ENCODE results near the gene HOXB3.

The HOXB3 gene

DNA sequence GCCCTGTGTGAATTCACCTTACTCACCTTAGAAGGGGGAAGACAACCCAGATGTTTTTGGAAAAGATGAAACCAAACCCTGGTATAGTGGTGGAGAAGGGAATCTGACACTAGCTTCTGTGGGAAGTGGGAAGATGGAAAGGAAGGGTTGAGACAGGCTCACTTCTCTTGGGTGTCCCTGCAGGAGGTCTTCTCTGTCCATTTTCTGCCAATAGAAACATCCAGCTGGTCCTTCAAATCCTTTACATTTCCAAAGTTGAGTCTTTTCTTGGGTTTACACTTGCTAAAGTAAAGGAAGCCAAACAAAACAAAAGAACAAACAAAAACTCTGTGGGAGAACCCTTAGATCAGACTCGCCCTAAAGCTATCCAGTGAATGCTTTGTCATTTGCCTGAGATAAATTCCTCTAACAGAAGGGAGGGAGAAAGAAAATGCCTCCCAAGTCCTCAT lies 69.4 kb downstream of the HOXB3 start:
- no peaks in the 10 kb centered on the region for H3K4me1 ChIP-seq (ENCODE audit: insufficient read depth, poor library complexity, severe bottlenecking)
- H3K36me3 ChIP-seq (ENCODE audit: low read depth): no peaks in the 10 kb centered on the region
- no peak for ATAC-seq (ENCODE audit: low read depth)
- H3K27me3 ChIP-seq (ENCODE audit: insufficient read depth, poor library complexity, severe bottlenecking): peaks cover 6% of the 10 kb centered on the region
- no peaks in the 10 kb centered on the region for H3K9me3 ChIP-seq (ENCODE audit: severe bottlenecking)
- TF ChIP-seq CTCF (IDR thresholded peaks at IDR 0.05; ENCODE audit: poor library complexity, severe bottlenecking): no peak
- H3K4me3 ChIP-seq (ENCODE audit: severe bottlenecking): no peak overlapping the region
- no peak for DNase-seq (ENCODE audit: low spot score)
- no peak overlapping the region for H3K27ac ChIP-seq (ENCODE audit: poor library complexity, severe bottlenecking)

DNA sequence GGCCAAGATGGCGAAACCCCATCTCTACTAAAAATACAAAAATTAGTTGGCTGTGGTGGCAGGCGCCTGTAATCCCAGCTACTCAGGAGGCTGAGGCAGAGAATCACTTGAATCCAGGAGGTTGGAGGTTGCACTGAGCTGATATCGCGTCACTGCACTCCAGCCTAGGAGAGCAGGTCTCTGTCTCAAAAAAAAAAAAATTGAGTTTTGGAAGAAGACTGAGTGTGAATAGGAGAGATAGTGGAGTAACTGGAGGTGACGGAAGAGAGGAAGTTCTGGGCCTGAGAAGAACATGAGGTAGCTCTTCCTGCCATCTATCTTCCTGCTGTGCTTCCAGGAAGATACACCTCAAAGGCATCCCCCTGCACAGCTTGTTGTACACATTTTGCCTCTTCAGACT lies 70.6 kb downstream of the HOXB3 start:
- ATAC-seq (ENCODE audit: low read depth) (no peak), DNase-seq (ENCODE audit: low spot score) (no peak)
- Histone ChIP-seq H3K27ac (ENCODE audit: poor library complexity, severe bottlenecking) (no peak overlapping the region), H3K4me1 (ENCODE audit: insufficient read depth, poor library complexity, severe bottlenecking) (no peaks in the 10 kb centered on the region), H3K36me3 (ENCODE audit: low read depth) (no peaks in the 10 kb centered on the region), H3K27me3 (ENCODE audit: insufficient read depth, poor library complexity, severe bottlenecking) (peaks cover 6% of the 10 kb centered on the region), H3K4me3 (ENCODE audit: severe bottlenecking) (no peak overlapping the region), H3K9me3 (ENCODE audit: severe bottlenecking) (no peaks in the 10 kb centered on the region)
- TF ChIP-seq CTCF (IDR thresholded peaks at IDR 0.05; ENCODE audit: poor library complexity, severe bottlenecking): no peak

DNA sequence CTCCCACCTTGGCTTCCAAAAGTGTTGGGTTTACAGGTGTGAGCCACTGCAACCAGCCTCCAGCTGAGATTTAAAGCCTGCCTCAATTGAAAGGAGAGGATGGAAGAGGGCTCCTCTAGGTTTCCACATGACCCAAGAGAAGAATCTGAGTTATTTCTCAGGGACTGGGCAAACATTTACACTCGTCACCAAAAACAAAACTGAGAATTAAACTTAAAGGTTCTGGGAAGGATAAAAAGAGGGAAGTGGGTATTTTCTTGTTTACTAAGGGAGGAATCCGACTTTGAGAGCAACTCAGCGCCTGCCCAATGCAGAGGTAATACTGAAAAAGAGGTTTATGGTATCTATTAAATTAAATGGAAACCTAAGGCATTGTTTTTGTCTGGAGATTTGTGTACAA lies 72.6 kb downstream of the HOXB3 start:
- Histone ChIP-seq H3K4me1 (ENCODE audit: insufficient read depth, poor library complexity, severe bottlenecking) (no peaks in the 10 kb centered on the region), H3K36me3 (ENCODE audit: low read depth) (no peaks in the 10 kb centered on the region), H3K9me3 (ENCODE audit: severe bottlenecking) (no peaks in the 10 kb centered on the region), H3K4me3 (ENCODE audit: severe bottlenecking) (no peak overlapping the region), H3K27ac (ENCODE audit: poor library complexity, severe bottlenecking) (no peak overlapping the region), H3K27me3 (ENCODE audit: insufficient read depth, poor library complexity, severe bottlenecking) (peaks cover 6% of the 10 kb centered on the region)
- no peak for TF ChIP-seq CTCF (IDR thresholded peaks at IDR 0.05; ENCODE audit: poor library complexity, severe bottlenecking)
- DNase-seq (ENCODE audit: low spot score): no peak
- no peak for ATAC-seq (ENCODE audit: low read depth)

GRCh38 chr17:48515925-48516900 lies 73.8 kb downstream of the HOXB3 start:
- Histone ChIP-seq H3K9me3 (ENCODE audit: severe bottlenecking) (no peaks in the 10 kb centered on the region), H3K27me3 (ENCODE audit: insufficient read depth, poor library complexity, severe bottlenecking) (peaks cover 6% of the 10 kb centered on the region), H3K27ac (ENCODE audit: poor library complexity, severe bottlenecking) (no peak overlapping the region), H3K4me1 (ENCODE audit: insufficient read depth, poor library complexity, severe bottlenecking) (peaks cover 4% of the 10 kb centered on the region), H3K4me3 (ENCODE audit: severe bottlenecking) (no peak overlapping the region), H3K36me3 (ENCODE audit: low read depth) (no peaks in the 10 kb centered on the region)
- no peak for DNase-seq (ENCODE audit: low spot score)
- no peak for TF ChIP-seq CTCF (IDR thresholded peaks at IDR 0.05; ENCODE audit: poor library complexity, severe bottlenecking)
- ATAC-seq (ENCODE audit: low read depth): no peak

GRCh38 chr17:48514477-48514876 lies 75.6 kb downstream of the HOXB3 start:
- Histone ChIP-seq H3K27me3 (ENCODE audit: insufficient read depth, poor library complexity, severe bottlenecking) (peaks cover 6% of the 10 kb centered on the region), H3K9me3 (ENCODE audit: severe bottlenecking) (no peaks in the 10 kb centered on the region), H3K4me1 (ENCODE audit: insufficient read depth, poor library complexity, severe bottlenecking) (peaks cover 5% of the 10 kb centered on the region), H3K4me3 (ENCODE audit: severe bottlenecking) (no peak overlapping the region), H3K27ac (ENCODE audit: poor library complexity, severe bottlenecking) (no peak overlapping the region), H3K36me3 (ENCODE audit: low read depth) (no peaks in the 10 kb centered on the region)
- TF ChIP-seq CTCF (IDR thresholded peaks at IDR 0.05; ENCODE audit: poor library complexity, severe bottlenecking): no peak
- no peak for DNase-seq (ENCODE audit: low spot score)
- no peak for ATAC-seq (ENCODE audit: low read depth)
